ENCODE measurements around the gene ANO2.

- TF ChIP-seq, protein P1, sequence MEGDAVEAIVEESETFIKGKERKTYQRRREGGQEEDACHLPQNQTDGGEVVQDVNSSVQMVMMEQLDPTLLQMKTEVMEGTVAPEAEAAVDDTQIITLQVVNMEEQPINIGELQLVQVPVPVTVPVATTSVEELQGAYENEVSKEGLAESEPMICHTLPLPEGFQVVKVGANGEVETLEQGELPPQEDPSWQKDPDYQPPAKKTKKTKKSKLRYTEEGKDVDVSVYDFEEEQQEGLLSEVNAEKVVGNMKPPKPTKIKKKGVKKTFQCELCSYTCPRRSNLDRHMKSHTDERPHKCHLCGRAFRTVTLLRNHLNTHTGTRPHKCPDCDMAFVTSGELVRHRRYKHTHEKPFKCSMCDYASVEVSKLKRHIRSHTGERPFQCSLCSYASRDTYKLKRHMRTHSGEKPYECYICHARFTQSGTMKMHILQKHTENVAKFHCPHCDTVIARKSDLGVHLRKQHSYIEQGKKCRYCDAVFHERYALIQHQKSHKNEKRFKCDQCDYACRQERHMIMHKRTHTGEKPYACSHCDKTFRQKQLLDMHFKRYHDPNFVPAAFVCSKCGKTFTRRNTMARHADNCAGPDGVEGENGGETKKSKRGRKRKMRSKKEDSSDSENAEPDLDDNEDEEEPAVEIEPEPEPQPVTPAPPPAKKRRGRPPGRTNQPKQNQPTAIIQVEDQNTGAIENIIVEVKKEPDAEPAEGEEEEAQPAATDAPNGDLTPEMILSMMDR (IDR thresholded peaks at IDR 0.05; ENCODE audit: low read depth, low read length, missing input control): no peak
- no peak for TF ChIP-seq EGR1 (IDR thresholded peaks at IDR 0.05; ENCODE audit: low read depth in 2 of 2)
- TF ChIP-seq MAX (IDR thresholded peaks at IDR 0.05): no peak
- TF ChIP-seq HNF4G (IDR thresholded peaks at IDR 0.05): no peak
- TF ChIP-seq ATF3 (IDR thresholded peaks at IDR 0.05): no peak
- no peak for TF ChIP-seq REST (IDR thresholded peaks at IDR 0.05)
- TF ChIP-seq JUND (IDR thresholded peaks at IDR 0.05): no peak
- no peak for TF ChIP-seq RAD21 (IDR thresholded peaks at IDR 0.05)
- no peak for TF ChIP-seq ZBTB33 (IDR thresholded peaks at IDR 0.05)
These were observed 31.7 kb downstream of the ANO2 start for GRCh38 chr12:5913387-5913786.

Measured in liver (tissue), 3 donors.